ENCODE data around the gene SIRPB2.

The SIRPB2 gene

GRCh38 chr20:1426231-1426849, 64.9 kb downstream of the SIRPB2 start:
- no peak overlapping the region for H3K4me3 ChIP-seq (replicated peaks in 1 of 2; ENCODE audit: low read depth in 2 of 2, low read length in 2 of 2)
- no peak for DNase-seq (ENCODE audit: low read depth in 2 of 2)
- TF ChIP-seq CTCF (IDR thresholded peaks at IDR 0.05; ENCODE audit: low read depth, low read length) = no peak
